Measurements from ENCODE around the gene SAPCD1. TPM values are rescaled to one million over a fixed set of nuclear protein-coding genes. Genes with fewer than 3 reads are reported as not detected.

The SAPCD1 gene
- total RNA-seq, 1 experiment from 2014 or later = 13.0 TPM

DNA sequence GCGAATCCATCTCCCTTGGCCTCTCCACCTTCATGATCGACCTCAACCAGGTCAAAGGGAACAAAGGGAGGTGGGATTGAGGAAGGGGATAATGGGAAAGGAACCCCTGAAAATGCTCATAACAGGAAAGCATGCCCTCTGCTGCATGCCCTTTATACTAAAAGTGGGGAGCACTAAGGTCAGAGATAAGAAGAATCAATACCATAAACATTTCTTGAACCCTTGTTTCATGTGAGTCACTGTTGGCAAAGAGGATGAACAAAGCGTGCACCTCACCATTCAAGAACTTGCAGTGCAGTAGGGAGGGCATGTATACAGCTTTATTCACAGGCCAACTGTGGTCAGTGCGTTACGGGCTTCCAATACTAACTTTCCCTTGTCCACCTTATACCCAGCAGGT, 1.7 kb upstream of the SAPCD1 start:
- peaks cover 31% of the 10 kb centered on the region for H3K36me3 Mint-ChIP-seq (ENCODE audit: insufficient read depth, unreplicated experiment)
- Histone ChIP-seq H3K4me1 (peaks cover 5% of the 10 kb centered on the region), H3K27me3 (replicated peaks; ENCODE audit: control insufficient read depth, insufficient read depth, low read length) (no peaks in the 10 kb centered on the region), H3K9me3 (no peaks in the 10 kb centered on the region), H3K36me3 (ENCODE audit: control insufficient read depth, insufficient read depth, low read length) (0 out of 2 replicates have a peak, but pooled peaks cover 1% of the 10 kb centered on the region), H3K4me3 (ENCODE audit: low read depth, low read length) (no peak overlapping the region)
- no peak for TF ChIP-seq CTCF (IDR thresholded peaks at IDR 0.05; ENCODE audit: insufficient read depth in 1 of 2, low read depth in 1 of 2, low read length in 1 of 2, severe bottlenecking in 1 of 2, unreplicated experiment in 1 of 2)
- POLR2A ChIA-PET = no interaction called here
- intact Hi-C loops (cut with micrococcal nuclease; ENCODE audit: unreplicated experiment) = no loop called here
- H3K4me1 Mint-ChIP-seq (ENCODE audit: low read depth, unreplicated experiment) = peaks cover 10% of the 10 kb centered on the region
- H3K9me3 Mint-ChIP-seq (ENCODE audit: unreplicated experiment) = no peaks in the 10 kb centered on the region
- CTCF ChIA-PET = interaction anchor here (1.4 kb wide), 1 partner anchor 9 kb away, joined by 3 read pairs; no protein-coding TSS in a partner anchor
- no peak overlapping the region for H3K4me3 Mint-ChIP-seq (ENCODE audit: unreplicated experiment)
- H3K27me3 Mint-ChIP-seq (ENCODE audit: insufficient read depth, unreplicated experiment) = no peaks in the 10 kb centered on the region
- no TSS peak for BruUV-seq (replicated peaks)
- no peak for DNase-seq
- H3K27ac Mint-ChIP-seq (ENCODE audit: unreplicated experiment) = no peak overlapping the region

- BruUV-seq (replicated peaks) = no TSS peak
- H3K36me3 ChIP-seq (ENCODE audit: control insufficient read depth, insufficient read depth, low read length) = 0 out of 2 replicates have a peak, but pooled peaks cover 1% of the 10 kb centered on the region
Measured at GRCh38 chr6:31761343-31761742, 1.1 kb upstream of the SAPCD1 start.

More at GRCh38 chr6:31761343-31761742, 1.1 kb upstream of the SAPCD1 start:
- H3K27me3 Mint-ChIP-seq (ENCODE audit: insufficient read depth, unreplicated experiment) = no peaks in the 10 kb centered on the region
- H3K36me3 Mint-ChIP-seq (ENCODE audit: insufficient read depth, unreplicated experiment) = peaks cover 31% of the 10 kb centered on the region
- Histone ChIP-seq H3K9me3 (no peaks in the 10 kb centered on the region), H3K4me3 (ENCODE audit: low read depth, low read length) (no peak overlapping the region), H3K27me3 (replicated peaks; ENCODE audit: control insufficient read depth, insufficient read depth, low read length) (no peaks in the 10 kb centered on the region), H3K4me1 (peaks cover 5% of the 10 kb centered on the region)
- H3K27ac Mint-ChIP-seq (ENCODE audit: unreplicated experiment) = no peak overlapping the region
- peaks cover 10% of the 10 kb centered on the region for H3K4me1 Mint-ChIP-seq (ENCODE audit: low read depth, unreplicated experiment)
- no peaks in the 10 kb centered on the region for H3K9me3 Mint-ChIP-seq (ENCODE audit: unreplicated experiment)
- DNase-seq = no peak
- no peak overlapping the region for H3K4me3 Mint-ChIP-seq (ENCODE audit: unreplicated experiment)
- ChIA-PET CTCF (interaction anchor here (1.4 kb wide), 1 partner anchor 9 kb away, joined by 3 read pairs; no protein-coding TSS in a partner anchor), POLR2A (no interaction called here)
- no peak for TF ChIP-seq CTCF (IDR thresholded peaks at IDR 0.05; ENCODE audit: insufficient read depth in 1 of 2, low read depth in 1 of 2, low read length in 1 of 2, severe bottlenecking in 1 of 2, unreplicated experiment in 1 of 2)
- intact Hi-C loops (cut with micrococcal nuclease; ENCODE audit: unreplicated experiment) = no loop called here
